Measurements from ENCODE around the gene TCP11L2.

The TCP11L2 gene

DNA sequence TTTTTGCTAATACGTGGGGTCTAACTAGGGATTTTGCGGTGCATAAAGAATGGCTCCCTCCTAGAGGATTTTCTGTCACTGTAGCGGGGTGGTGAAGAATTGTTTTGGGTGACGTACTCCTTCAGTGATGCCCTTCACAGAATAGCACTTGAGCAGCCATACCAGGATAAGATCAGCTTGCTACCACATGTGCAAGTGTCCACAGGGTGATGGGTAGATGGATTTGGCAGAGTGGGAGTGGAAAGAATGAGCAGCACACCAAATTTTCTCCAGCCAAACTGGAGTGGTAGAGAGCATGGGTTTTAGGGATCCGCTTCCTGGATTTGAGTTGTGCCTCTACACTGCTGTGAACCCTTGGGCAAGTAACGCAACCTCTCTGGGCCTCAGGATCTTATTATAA, 2.3 kb downstream of the TCP11L2 start:
- Histone ChIP-seq H4K20me1 (ENCODE audit: insufficient read depth, low read length, poor library complexity, severe bottlenecking) (no peaks in the 10 kb centered on the region), H3K79me2 (ENCODE audit: insufficient read depth, low read length) (no peaks in the 10 kb centered on the region), H3K36me3 (ENCODE audit: insufficient read depth, low read length) (no peaks in the 10 kb centered on the region), H3K9me3 (ENCODE audit: insufficient read depth, low read depth, low read length) (no peaks in the 10 kb centered on the region), H3K4me2 (ENCODE audit: low read depth, low read length, poor library complexity, severe bottlenecking) (no peak overlapping the region), H3F3A (ENCODE audit: low read depth) (no peaks in the 10 kb centered on the region), H3K4me3 (ENCODE audit: low read length, poor library complexity, severe bottlenecking) (no peak overlapping the region), H2AFZ (ENCODE audit: low read length) (no peak overlapping the region), H3K4me1 (ENCODE audit: insufficient read depth, low read length, poor library complexity, severe bottlenecking) (peaks cover 10% of the 10 kb centered on the region), H3K27me3 (ENCODE audit: insufficient read depth, low read length, poor library complexity, severe bottlenecking) (no peaks in the 10 kb centered on the region), H3K9ac (ENCODE audit: low read depth, low read length, poor library complexity, severe bottlenecking) (no peak overlapping the region), H3K9me2 (replicated peaks; ENCODE audit: low read depth, low read length) (no peaks in the 10 kb centered on the region)
- TF ChIP-seq EZH2phosphoT487 (IDR thresholded peaks at IDR 0.05; ENCODE audit: borderline replicate concordance) (no peak), CTCF (conservative IDR thresholded peaks at IDR 0.05; ENCODE audit: low read length) (no peak)

DNA sequence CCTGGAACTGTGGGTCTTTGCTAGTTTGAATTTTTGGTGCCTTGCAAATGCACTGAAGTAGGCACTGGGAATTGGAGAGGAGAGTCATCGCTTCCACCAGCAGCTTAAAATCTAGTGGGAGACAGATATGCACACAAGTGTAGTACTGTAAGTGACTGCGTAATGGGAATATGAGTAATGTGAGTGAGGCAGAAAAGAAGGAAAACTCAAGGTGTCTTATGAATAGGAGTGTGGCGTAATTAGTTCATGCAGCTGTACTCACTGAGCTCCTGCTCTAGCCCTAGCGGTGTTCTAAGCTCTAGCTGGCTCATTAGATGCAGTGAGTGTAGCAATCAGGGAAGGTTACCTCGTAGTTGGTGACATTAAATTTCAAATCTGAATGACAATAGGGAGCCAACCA, 2.8 kb downstream of the TCP11L2 start:
- Histone ChIP-seq H3K79me2 (ENCODE audit: insufficient read depth, low read length) (no peaks in the 10 kb centered on the region), H3K9ac (ENCODE audit: low read depth, low read length, poor library complexity, severe bottlenecking) (no peak overlapping the region), H2AFZ (ENCODE audit: low read length) (no peak overlapping the region), H3K9me2 (replicated peaks; ENCODE audit: low read depth, low read length) (no peaks in the 10 kb centered on the region), H3K4me2 (ENCODE audit: low read depth, low read length, poor library complexity, severe bottlenecking) (no peak overlapping the region), H3K4me3 (ENCODE audit: low read length, poor library complexity, severe bottlenecking) (no peak overlapping the region), H3F3A (ENCODE audit: low read depth) (no peaks in the 10 kb centered on the region), H4K20me1 (ENCODE audit: insufficient read depth, low read length, poor library complexity, severe bottlenecking) (no peaks in the 10 kb centered on the region), H3K27me3 (ENCODE audit: insufficient read depth, low read length, poor library complexity, severe bottlenecking) (no peaks in the 10 kb centered on the region), H3K36me3 (ENCODE audit: insufficient read depth, low read length) (no peaks in the 10 kb centered on the region), H3K4me1 (ENCODE audit: insufficient read depth, low read length, poor library complexity, severe bottlenecking) (peaks cover 10% of the 10 kb centered on the region), H3K9me3 (ENCODE audit: insufficient read depth, low read depth, low read length) (no peaks in the 10 kb centered on the region)
- no peak for TF ChIP-seq EZH2phosphoT487 (IDR thresholded peaks at IDR 0.05; ENCODE audit: borderline replicate concordance)
- no peak for TF ChIP-seq CTCF (conservative IDR thresholded peaks at IDR 0.05; ENCODE audit: low read length)

GRCh38 chr12:106307181-106307580, 4.6 kb downstream of the TCP11L2 start:
- Histone ChIP-seq H3K9ac (ENCODE audit: low read depth, low read length, poor library complexity, severe bottlenecking) (no peak overlapping the region), H3K4me1 (ENCODE audit: insufficient read depth, low read length, poor library complexity, severe bottlenecking) (no peaks in the 10 kb centered on the region)
- TF ChIP-seq CTCF (conservative IDR thresholded peaks at IDR 0.05; ENCODE audit: low read length) (no peak), EZH2phosphoT487 (IDR thresholded peaks at IDR 0.05; ENCODE audit: borderline replicate concordance) (no peak)

More at GRCh38 chr12:106307181-106307580, 4.6 kb downstream of the TCP11L2 start:
- Histone ChIP-seq H2AFZ (ENCODE audit: low read length) (no peak overlapping the region), H3K9me3 (ENCODE audit: insufficient read depth, low read depth, low read length) (no peaks in the 10 kb centered on the region), H3K27me3 (ENCODE audit: insufficient read depth, low read length, poor library complexity, severe bottlenecking) (no peaks in the 10 kb centered on the region), H3K4me3 (ENCODE audit: low read length, poor library complexity, severe bottlenecking) (no peak overlapping the region), H3F3A (ENCODE audit: low read depth) (no peaks in the 10 kb centered on the region), H3K79me2 (ENCODE audit: insufficient read depth, low read length) (no peaks in the 10 kb centered on the region), H3K9me2 (replicated peaks; ENCODE audit: low read depth, low read length) (no peaks in the 10 kb centered on the region), H4K20me1 (ENCODE audit: insufficient read depth, low read length, poor library complexity, severe bottlenecking) (no peaks in the 10 kb centered on the region), H3K4me2 (ENCODE audit: low read depth, low read length, poor library complexity, severe bottlenecking) (no peak overlapping the region), H3K36me3 (ENCODE audit: insufficient read depth, low read length) (no peaks in the 10 kb centered on the region)

All from Loucy (cell line).